Mesendoderm (in vitro differentiated cells): ENCODE results near the gene PKD1.
"Not testable (repeated sequence)": the region's sequence is repeated elsewhere in the genome, so short reads cannot be mapped to it uniquely, and the experiment has no call there.

ENCODE experiments used
- DNase-seq: peaks from one replicate; pipeline ENCODE4 v3.0.0; 2013
- H2AK5ac ChIP-seq: 2 replicates; pipeline ENCODE4 v1.6.1; 2013; ENCODE audit warnings: low read length, inconsistent platforms
- H2BK120ac ChIP-seq: 2 replicates; pipeline ENCODE4 v1.6.1; 2013; ENCODE audit warnings: low read depth, mild to moderate bottlenecking, low read length, moderate library complexity, mixed read lengths
- H2BK15ac ChIP-seq: replicated peaks from 2 replicates; pipeline ENCODE4 v1.6.1; 2013; ENCODE audit warnings: low read depth, mild to moderate bottlenecking, moderate library complexity
- H2BK5ac ChIP-seq: 2 replicates; pipeline ENCODE4 v1.6.1; 2013; ENCODE audit warnings: low read length, inconsistent platforms
- H3K18ac ChIP-seq: 2 replicates; pipeline ENCODE4 v1.6.1; 2013; ENCODE audit warnings: mild to moderate bottlenecking, low read length, mixed read lengths
- H3K23ac ChIP-seq: one replicate; pipeline ENCODE4 v1.6.1; 2013; ENCODE audit warnings: low read length
- H3K27ac ChIP-seq: 2 replicates; pipeline ENCODE4 v1.5.1; 2013; ENCODE audit warnings: low read depth, mild to moderate bottlenecking, inconsistent platforms, low read length, moderate library complexity
- H3K27me3 ChIP-seq: 2 replicates; pipeline ENCODE4 v1.6.1; 2013; ENCODE audit warnings: low read length, control low read depth, mild to moderate bottlenecking, inconsistent platforms; ENCODE audit not compliant: insufficient read depth, poor library complexity
- H3K36me3 ChIP-seq: 2 replicates; pipeline ENCODE4 v1.6.1; 2013; ENCODE audit warnings: low read length, inconsistent platforms; ENCODE audit not compliant: control insufficient read depth, insufficient read depth
- H3K4ac ChIP-seq: one replicate; pipeline ENCODE4 v1.6.1; 2013; ENCODE audit warnings: low read depth, mild to moderate bottlenecking, low read length, moderate library complexity
- H3K4me1 ChIP-seq: 2 replicates; pipeline ENCODE4 v1.6.1; 2013; ENCODE audit warnings: low read depth, low read length, inconsistent platforms; ENCODE audit not compliant: control insufficient read depth
- H3K4me2 ChIP-seq: 2 replicates; pipeline ENCODE4 v1.6.1; 2013; ENCODE audit warnings: low read length
- H3K4me3 ChIP-seq: 2 replicates; pipeline ENCODE4 v1.5.1; 2013; ENCODE audit warnings: mild to moderate bottlenecking, low read length
- H3K56ac ChIP-seq: one replicate; pipeline ENCODE4 v1.6.1; 2013; ENCODE audit warnings: low read length
- H3K79me1 ChIP-seq: 2 replicates; pipeline ENCODE4 v1.6.1; 2013; ENCODE audit warnings: low read length, inconsistent platforms
- H3K79me2 ChIP-seq: 2 replicates; pipeline ENCODE4 v1.6.1; 2013; ENCODE audit warnings: mild to moderate bottlenecking, low read length; ENCODE audit not compliant: control insufficient read depth, insufficient read depth
- H3K9ac ChIP-seq: 2 replicates; pipeline ENCODE4 v1.6.1; 2013; ENCODE audit warnings: low read length, inconsistent platforms
- H4K5ac ChIP-seq: one replicate; pipeline ENCODE4 v1.6.1; 2013; ENCODE audit warnings: low read length
- H4K8ac ChIP-seq: one replicate; pipeline ENCODE4 v1.6.1; 2013; ENCODE audit warnings: low read depth, mild to moderate bottlenecking, control low read depth, low read length, moderate library complexity
- WGBS: extraction: QIAGEN DNeasy Blood & Tissue Kit; methylation state at CpG from one replicate; pipeline ENCODE4 v1.1.7; 2013; ENCODE audit warnings: low lambda C conversion rate, missing lambda C conversion rate; ENCODE audit not compliant: insufficient coverage; ENCODE audit errors: extremely low coverage; 5-methylcytosine and 5-hydroxymethylcytosine counted together

Gene PKD1

GRCh38 chr16:2109872-2110271, 25.8 kb downstream of the PKD1 start:
- no CpG with 5 or more reads among the region's 23 CpGs for WGBS
- not testable (repeated sequence) for DNase-seq, H2AK5ac ChIP-seq, H3K4ac ChIP-seq, H3K79me1 ChIP-seq, H3K18ac ChIP-seq, H4K8ac ChIP-seq, H3K56ac ChIP-seq, H3K27ac ChIP-seq, H3K36me3 ChIP-seq, H3K4me1 ChIP-seq, H2BK5ac ChIP-seq, H3K9ac ChIP-seq, H3K4me2 ChIP-seq, H3K27me3 ChIP-seq, H3K23ac ChIP-seq, H4K5ac ChIP-seq, H2BK120ac ChIP-seq, H3K4me3 ChIP-seq, H2BK15ac ChIP-seq, H3K79me2 ChIP-seq

GRCh38 chr16:2109271-2109580, 26.5 kb downstream of the PKD1 start:
- H2BK15ac ChIP-seq, H3K4me3 ChIP-seq, H3K4me2 ChIP-seq, H3K27ac ChIP-seq, H2BK120ac ChIP-seq, H3K36me3 ChIP-seq, H3K56ac ChIP-seq, H3K79me1 ChIP-seq, H3K9ac ChIP-seq, H2BK5ac ChIP-seq, H3K4me1 ChIP-seq, H3K18ac ChIP-seq, H3K79me2 ChIP-seq, H3K27me3 ChIP-seq, H4K8ac ChIP-seq, H2AK5ac ChIP-seq, H4K5ac ChIP-seq, H3K23ac ChIP-seq, DNase-seq, H3K4ac ChIP-seq: not testable (repeated sequence)
- WGBS: no CpG with 5 or more reads among the region's 25 CpGs

- H2BK15ac ChIP-seq, H2BK120ac ChIP-seq, H3K9ac ChIP-seq, H3K4me3 ChIP-seq, H4K8ac ChIP-seq, H3K27me3 ChIP-seq, H3K79me2 ChIP-seq, H3K36me3 ChIP-seq, H3K4me2 ChIP-seq, H2AK5ac ChIP-seq, H4K5ac ChIP-seq, H3K18ac ChIP-seq, H3K4ac ChIP-seq, H3K27ac ChIP-seq, H3K23ac ChIP-seq, H3K4me1 ChIP-seq, DNase-seq, H3K56ac ChIP-seq, H3K79me1 ChIP-seq, H2BK5ac ChIP-seq: not testable (repeated sequence)
- WGBS: no CpG with 5 or more reads among the region's 73 CpGs
Measured at GRCh38 chr16:2108446-2109270, 27.0 kb downstream of the PKD1 start.

- WGBS: no CpG with 5 or more reads among the region's 23 CpGs
- not testable (repeated sequence) for H2AK5ac ChIP-seq
Measured at GRCh38 chr16:2107791-2108125, 27.9 kb downstream of the PKD1 start.

GRCh38 chr16:2107121-2107790, 28.4 kb downstream of the PKD1 start:
- not testable (repeated sequence) for H3K4ac ChIP-seq, H3K4me2 ChIP-seq, H3K56ac ChIP-seq, H3K79me1 ChIP-seq, H2AK5ac ChIP-seq, H4K8ac ChIP-seq, H3K36me3 ChIP-seq, H2BK5ac ChIP-seq, H3K79me2 ChIP-seq, H3K9ac ChIP-seq, H3K27me3 ChIP-seq, H3K23ac ChIP-seq, H4K5ac ChIP-seq, H2BK120ac ChIP-seq, H3K4me3 ChIP-seq, H3K18ac ChIP-seq, H3K4me1 ChIP-seq, H3K27ac ChIP-seq, H2BK15ac ChIP-seq, DNase-seq
- no CpG with 5 or more reads among the region's 17 CpGs for WGBS

More at GRCh38 chr16:2107791-2108125, 27.9 kb downstream of the PKD1 start:
- H3K79me1 ChIP-seq, DNase-seq, H3K56ac ChIP-seq, H3K79me2 ChIP-seq, H3K4ac ChIP-seq, H3K27ac ChIP-seq, H2BK15ac ChIP-seq, H3K23ac ChIP-seq, H4K5ac ChIP-seq, H3K18ac ChIP-seq, H3K4me2 ChIP-seq, H3K4me1 ChIP-seq, H4K8ac ChIP-seq, H2BK120ac ChIP-seq, H3K36me3 ChIP-seq, H3K4me3 ChIP-seq, H3K27me3 ChIP-seq, H3K9ac ChIP-seq, H2BK5ac ChIP-seq: not testable (repeated sequence)

- not testable (repeated sequence) for H4K5ac ChIP-seq, H3K9ac ChIP-seq, H2BK120ac ChIP-seq, H3K18ac ChIP-seq, H3K4me3 ChIP-seq, H4K8ac ChIP-seq, H3K56ac ChIP-seq, H2BK15ac ChIP-seq, H3K4me2 ChIP-seq, H3K79me2 ChIP-seq, DNase-seq, H3K27ac ChIP-seq, H3K4ac ChIP-seq, H3K4me1 ChIP-seq, H3K27me3 ChIP-seq, H2AK5ac ChIP-seq, H3K23ac ChIP-seq, H3K36me3 ChIP-seq, H3K79me1 ChIP-seq, H2BK5ac ChIP-seq
- no CpG with 5 or more reads among the region's 38 CpGs for WGBS
Measured at GRCh38 chr16:2106211-2106610, 29.5 kb downstream of the PKD1 start.
